Ishikawa (cell line): ENCODE measurements around the gene APOB.

Source experiments
- CEBPB ChIP-seq: IDR thresholded peaks from 2 replicates; pipeline ENCODE4 v1.6.1; 2012
- CREB1 ChIP-seq: IDR thresholded peaks from 2 replicates; pipeline ENCODE4 v1.6.1; 2012; ENCODE audit warnings: low read depth
- EGR1 ChIP-seq: IDR thresholded peaks from 2 replicates; pipeline ENCODE4 v1.6.1; 2012
- EP300 ChIP-seq: IDR thresholded peaks from 2 replicates; pipeline ENCODE4 v1.6.1; 2012; ENCODE audit warnings: borderline replicate concordance
- FOXM1 ChIP-seq: IDR thresholded peaks from 2 replicates; pipeline ENCODE4 v1.6.1; 2012; ENCODE audit warnings: low read depth, borderline replicate concordance
- NFIC ChIP-seq: IDR thresholded peaks from 2 replicates; pipeline ENCODE4 v1.6.1; 2012
- RAD21 ChIP-seq: IDR thresholded peaks from 2 replicates; pipeline ENCODE4 v1.6.1; 2012; ENCODE audit warnings: low read depth
- TAF1 ChIP-seq: IDR thresholded peaks from 2 replicates; pipeline ENCODE4 v1.6.1; 2012; ENCODE audit warnings: low read depth, mild to moderate bottlenecking
- TCF12 ChIP-seq: IDR thresholded peaks from 2 replicates; pipeline ENCODE4 v1.6.1; 2012; ENCODE audit warnings: low read depth
- TEAD4 ChIP-seq: IDR thresholded peaks from 2 replicates; pipeline ENCODE4 v1.6.1; 2012
- YY1 ChIP-seq: IDR thresholded peaks from 2 replicates; pipeline ENCODE4 v1.6.1; 2012; ENCODE audit warnings: low read depth
- ZBTB7A ChIP-seq: IDR thresholded peaks from 2 replicates; pipeline ENCODE4 v1.6.1; 2012; ENCODE audit warnings: low read depth
- TF ChIP-seq, protein P1 (sequence below): IDR thresholded peaks from 2 replicates; pipeline ENCODE4 v1.6.1; 2012
- TF ChIP-seq, protein P2 (sequence below): IDR thresholded peaks from 2 replicates; pipeline ENCODE4 v1.6.1; 2012; ENCODE audit warnings: low read depth, mild to moderate bottlenecking
- TF ChIP-seq, protein P3 (sequence below): IDR thresholded peaks from 2 replicates; pipeline ENCODE4 v1.6.1; 2012

APOB gene

DNA sequence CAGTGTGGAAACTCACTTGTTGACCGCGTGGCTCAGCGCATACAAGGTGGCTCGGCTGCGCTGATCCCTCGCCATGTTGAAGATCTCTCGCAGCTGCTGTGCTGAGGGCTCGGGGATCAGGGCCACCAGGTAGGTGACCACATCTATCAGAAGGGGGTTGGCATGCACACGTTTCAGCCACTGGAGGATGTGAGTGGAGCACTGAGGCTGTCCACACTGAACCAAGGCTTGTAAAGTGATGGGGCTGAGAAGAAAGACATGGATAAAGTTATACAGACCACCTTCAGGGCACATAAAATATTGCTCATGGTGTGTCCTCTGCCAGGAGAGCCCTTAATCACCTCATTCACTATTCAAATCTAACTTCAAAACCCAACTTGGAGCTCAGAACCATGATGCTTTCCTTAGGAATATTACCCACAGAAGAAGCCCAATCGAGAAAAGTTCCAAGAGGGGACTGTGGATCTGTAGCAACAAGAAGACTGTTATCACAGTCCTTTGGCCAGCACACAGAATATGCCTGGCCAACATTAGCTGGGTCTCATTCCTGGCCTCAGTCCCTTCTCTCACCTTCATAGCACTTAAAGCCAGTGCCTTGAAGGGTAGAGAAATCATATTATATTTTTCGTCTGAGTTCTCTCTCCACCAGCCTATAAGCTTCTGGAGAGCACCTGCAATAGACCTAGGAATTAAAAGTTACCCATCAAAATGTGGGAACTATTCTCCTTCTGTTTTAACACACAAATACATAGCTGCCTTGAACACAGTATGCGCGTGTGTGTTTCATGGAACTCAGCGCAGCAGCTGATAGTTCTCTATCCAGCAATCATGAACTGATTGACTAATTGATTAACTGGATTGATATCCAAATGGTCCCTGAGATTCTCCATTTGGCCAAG is 11.3 kb downstream of the APOB start:
- no peak for TF ChIP-seq TAF1
- no peak for TF ChIP-seq FOXM1
- TF ChIP-seq ZBTB7A: no peak
- no peak for TF ChIP-seq TCF12
- TF ChIP-seq, protein P1, sequence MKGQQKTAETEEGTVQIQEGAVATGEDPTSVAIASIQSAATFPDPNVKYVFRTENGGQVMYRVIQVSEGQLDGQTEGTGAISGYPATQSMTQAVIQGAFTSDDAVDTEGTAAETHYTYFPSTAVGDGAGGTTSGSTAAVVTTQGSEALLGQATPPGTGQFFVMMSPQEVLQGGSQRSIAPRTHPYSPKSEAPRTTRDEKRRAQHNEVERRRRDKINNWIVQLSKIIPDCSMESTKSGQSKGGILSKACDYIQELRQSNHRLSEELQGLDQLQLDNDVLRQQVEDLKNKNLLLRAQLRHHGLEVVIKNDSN: no peak
- TF ChIP-seq, protein P2, sequence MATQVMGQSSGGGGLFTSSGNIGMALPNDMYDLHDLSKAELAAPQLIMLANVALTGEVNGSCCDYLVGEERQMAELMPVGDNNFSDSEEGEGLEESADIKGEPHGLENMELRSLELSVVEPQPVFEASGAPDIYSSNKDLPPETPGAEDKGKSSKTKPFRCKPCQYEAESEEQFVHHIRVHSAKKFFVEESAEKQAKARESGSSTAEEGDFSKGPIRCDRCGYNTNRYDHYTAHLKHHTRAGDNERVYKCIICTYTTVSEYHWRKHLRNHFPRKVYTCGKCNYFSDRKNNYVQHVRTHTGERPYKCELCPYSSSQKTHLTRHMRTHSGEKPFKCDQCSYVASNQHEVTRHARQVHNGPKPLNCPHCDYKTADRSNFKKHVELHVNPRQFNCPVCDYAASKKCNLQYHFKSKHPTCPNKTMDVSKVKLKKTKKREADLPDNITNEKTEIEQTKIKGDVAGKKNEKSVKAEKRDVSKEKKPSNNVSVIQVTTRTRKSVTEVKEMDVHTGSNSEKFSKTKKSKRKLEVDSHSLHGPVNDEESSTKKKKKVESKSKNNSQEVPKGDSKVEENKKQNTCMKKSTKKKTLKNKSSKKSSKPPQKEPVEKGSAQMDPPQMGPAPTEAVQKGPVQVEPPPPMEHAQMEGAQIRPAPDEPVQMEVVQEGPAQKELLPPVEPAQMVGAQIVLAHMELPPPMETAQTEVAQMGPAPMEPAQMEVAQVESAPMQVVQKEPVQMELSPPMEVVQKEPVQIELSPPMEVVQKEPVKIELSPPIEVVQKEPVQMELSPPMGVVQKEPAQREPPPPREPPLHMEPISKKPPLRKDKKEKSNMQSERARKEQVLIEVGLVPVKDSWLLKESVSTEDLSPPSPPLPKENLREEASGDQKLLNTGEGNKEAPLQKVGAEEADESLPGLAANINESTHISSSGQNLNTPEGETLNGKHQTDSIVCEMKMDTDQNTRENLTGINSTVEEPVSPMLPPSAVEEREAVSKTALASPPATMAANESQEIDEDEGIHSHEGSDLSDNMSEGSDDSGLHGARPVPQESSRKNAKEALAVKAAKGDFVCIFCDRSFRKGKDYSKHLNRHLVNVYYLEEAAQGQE: no peak
- no peak for TF ChIP-seq RAD21
- no peak for TF ChIP-seq EGR1

DNA sequence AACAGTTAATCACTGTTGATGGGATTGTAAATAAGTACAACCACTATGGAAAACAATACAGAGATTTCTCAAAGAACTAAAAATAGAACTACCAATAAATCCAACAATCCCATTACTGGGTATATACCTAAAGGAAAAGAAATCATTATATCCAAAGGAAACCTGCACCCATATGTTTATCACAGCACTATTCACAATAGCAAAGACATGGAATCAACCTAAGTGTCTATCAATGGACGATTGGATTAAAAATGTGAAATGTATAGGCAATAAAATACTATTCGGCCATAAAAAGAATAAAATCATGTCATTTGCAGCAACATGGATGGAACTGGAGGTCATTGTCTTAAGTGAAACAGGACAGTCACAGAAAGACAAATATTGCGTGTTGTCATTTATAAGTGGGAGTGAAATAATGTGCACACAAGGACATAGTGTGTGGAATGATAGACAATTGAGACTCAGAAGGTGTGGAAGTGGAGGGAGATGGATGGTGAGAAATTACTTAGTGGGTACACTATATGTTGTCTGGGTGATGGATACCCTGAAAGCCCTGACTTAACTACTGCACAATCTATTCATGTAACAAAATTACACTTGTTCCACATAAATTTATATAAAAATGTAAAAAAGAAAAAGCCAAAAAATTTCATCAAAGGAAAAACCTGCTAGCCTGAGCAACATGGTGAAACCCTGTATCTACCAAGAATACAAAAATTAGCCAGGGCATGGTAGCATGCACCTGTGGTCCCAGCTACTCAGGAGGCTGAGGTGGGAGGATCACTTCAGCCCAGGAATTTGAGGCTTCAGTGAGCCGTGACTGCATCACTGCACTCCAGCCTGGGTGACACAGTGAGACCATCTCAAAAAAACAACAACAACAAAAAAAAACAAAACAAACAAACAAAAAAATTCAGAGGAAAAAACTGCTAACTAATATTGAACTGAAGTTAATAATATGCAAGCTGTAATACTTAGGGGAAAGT is 12.6 kb downstream of the APOB start:
- TF ChIP-seq TAF1: no peak
- no peak for TF ChIP-seq FOXM1
- TF ChIP-seq EP300: no peak
- TF ChIP-seq, protein P3, sequence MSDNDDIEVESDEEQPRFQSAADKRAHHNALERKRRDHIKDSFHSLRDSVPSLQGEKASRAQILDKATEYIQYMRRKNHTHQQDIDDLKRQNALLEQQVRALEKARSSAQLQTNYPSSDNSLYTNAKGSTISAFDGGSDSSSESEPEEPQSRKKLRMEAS: no peak
- TF ChIP-seq TCF12: no peak
- TF ChIP-seq YY1: no peak
- no peak for TF ChIP-seq ZBTB7A
- no peak for TF ChIP-seq TEAD4
- TF ChIP-seq EGR1: no peak
- no peak for TF ChIP-seq CEBPB
- TF ChIP-seq, protein P1: no peak
- TF ChIP-seq RAD21: no peak
- no peak for TF ChIP-seq CREB1
- TF ChIP-seq, protein P2: no peak
- TF ChIP-seq NFIC: no peak

DNA sequence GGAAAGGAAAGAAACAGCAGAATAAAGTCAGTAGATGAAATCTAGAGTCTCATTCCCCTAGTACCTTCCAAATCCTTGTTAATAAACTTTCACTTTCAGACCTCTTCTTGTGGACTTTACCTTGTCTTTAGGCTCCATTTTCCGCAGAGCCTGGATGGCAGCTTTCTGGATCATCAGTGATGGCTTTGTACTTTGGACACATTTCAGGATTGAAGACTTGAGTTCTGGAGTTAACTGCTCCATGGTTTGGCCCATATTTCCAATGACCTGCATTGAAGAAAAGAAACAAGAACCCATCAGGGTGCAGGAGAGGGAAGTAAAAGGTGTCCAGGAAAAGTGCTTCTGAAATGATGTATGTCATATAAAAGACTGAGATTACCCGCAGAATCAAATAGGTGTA is 14.4 kb downstream of the APOB start:
- TF ChIP-seq, protein P1: no peak
- TF ChIP-seq EGR1 (no peak), TCF12 (no peak), TAF1 (no peak), RAD21 (no peak), ZBTB7A (no peak), YY1 (no peak), NFIC (no peak), FOXM1 (no peak), CEBPB (no peak), TEAD4 (no peak), CREB1 (no peak)
- TF ChIP-seq, protein P3: no peak
- TF ChIP-seq, protein P2: no peak
